ENCODE data around the gene SEC24D.

SEC24D gene

GRCh38 chr4:118757761-118758251 is 78.1 kb downstream of the SEC24D start:
- TF ChIP-seq CTCF (IDR thresholded peaks at IDR 0.05; ENCODE audit: borderline replicate concordance, insufficient read depth, low read depth, low read length) = no peak
- no peak overlapping the region for H3K4me3 ChIP-seq (ENCODE audit: low read depth, low read length)

DNA sequence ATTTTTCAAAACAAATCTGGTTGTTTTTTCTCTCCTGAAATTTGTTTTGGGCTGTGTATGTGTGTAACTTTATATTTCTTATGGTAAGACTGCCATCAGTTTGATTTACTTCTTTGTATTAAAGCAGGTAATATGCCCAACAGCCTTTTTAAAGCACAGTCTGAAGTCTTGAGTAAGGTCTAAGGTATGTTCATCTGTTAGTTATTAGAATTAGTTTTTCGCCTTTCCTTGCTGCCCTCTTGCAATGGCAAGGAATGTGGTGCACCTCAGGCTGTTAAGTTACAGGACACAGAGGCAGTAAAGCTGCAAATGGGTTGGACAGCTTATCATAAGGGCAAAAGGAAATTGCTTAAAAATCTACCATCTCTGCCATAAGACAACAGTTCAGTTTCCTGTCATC is 79.0 kb downstream of the SEC24D start:
- H3K4me3 ChIP-seq (ENCODE audit: low read depth, low read length) = no peak overlapping the region
- TF ChIP-seq CTCF (IDR thresholded peaks at IDR 0.05; ENCODE audit: borderline replicate concordance, insufficient read depth, low read depth, low read length) = no peak

DNA sequence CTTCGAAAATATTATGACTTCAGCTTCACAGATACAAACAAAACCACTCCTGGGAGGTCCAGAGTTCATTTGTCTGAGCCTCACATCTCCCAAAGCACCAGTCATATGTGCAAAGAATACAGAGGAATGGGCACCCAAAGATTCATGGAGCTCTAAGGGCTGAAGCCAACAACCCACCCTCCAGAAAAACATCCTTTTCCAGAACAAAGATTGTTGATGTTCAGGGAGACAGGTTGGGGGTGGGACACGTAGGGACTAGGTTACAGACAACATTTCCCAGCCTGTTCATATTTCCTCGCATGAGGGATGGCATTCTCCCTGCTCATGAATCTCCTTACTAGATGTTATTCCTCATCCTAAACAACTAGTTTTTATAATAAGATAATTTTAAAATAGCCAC is 79.5 kb downstream of the SEC24D start:
- H3K4me3 ChIP-seq (ENCODE audit: low read depth, low read length) = no peak overlapping the region
- no peak for TF ChIP-seq CTCF (IDR thresholded peaks at IDR 0.05; ENCODE audit: borderline replicate concordance, insufficient read depth, low read depth, low read length)

GRCh38 chr4:118755438-118756226 is 80.3 kb downstream of the SEC24D start:
- no peak for TF ChIP-seq CTCF (IDR thresholded peaks at IDR 0.05; ENCODE audit: borderline replicate concordance, insufficient read depth, low read depth, low read length)

GRCh38 chr4:118754890-118755289 is 81.0 kb downstream of the SEC24D start:
- no peak overlapping the region for H3K4me3 ChIP-seq (ENCODE audit: low read depth, low read length)
- TF ChIP-seq CTCF (IDR thresholded peaks at IDR 0.05; ENCODE audit: borderline replicate concordance, insufficient read depth, low read depth, low read length) = no peak

More at GRCh38 chr4:118755438-118756226, 80.3 kb downstream of the SEC24D start:
- no peak overlapping the region for H3K4me3 ChIP-seq (ENCODE audit: low read depth, low read length)

DNA sequence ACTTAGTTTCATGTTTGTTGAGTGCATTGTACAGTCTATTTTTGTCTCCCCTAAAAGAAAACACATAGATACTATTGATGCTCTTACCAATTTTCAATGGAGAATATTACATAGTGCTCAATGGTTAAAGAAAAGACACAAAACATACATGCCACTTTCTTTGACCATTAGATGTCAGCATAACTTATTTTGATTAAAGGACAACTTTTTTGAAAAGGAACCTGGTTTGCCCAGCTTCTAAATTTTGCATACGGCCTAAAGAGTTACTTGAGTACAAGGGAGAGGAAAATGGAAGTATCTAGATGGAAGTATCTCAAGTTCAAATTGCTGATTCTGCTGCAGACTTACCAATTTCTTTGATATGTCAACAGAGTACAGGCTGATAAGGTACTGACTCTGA is 82.2 kb downstream of the SEC24D start:
- no peak overlapping the region for H3K4me3 ChIP-seq (ENCODE audit: low read depth, low read length)
- no peak for TF ChIP-seq CTCF (IDR thresholded peaks at IDR 0.05; ENCODE audit: borderline replicate concordance, insufficient read depth, low read depth, low read length)

GRCh38 chr4:118753096-118753495 is 82.8 kb downstream of the SEC24D start:
- no peak overlapping the region for H3K4me3 ChIP-seq (ENCODE audit: low read depth, low read length)
- no peak for TF ChIP-seq CTCF (IDR thresholded peaks at IDR 0.05; ENCODE audit: borderline replicate concordance, insufficient read depth, low read depth, low read length)

All from GM12875 (cell line).